GM18868 (cell line): ENCODE measurements around the gene HIGD1A.
"Not testable (repeated sequence)": the region's sequence is repeated elsewhere in the genome, so short reads cannot be mapped to it uniquely, and the experiment has no call there.

Experiments used
- ATAC-seq: cut with Tn5 transposase; IDR thresholded peaks from one replicate; pipeline ENCODE4 v1.9.1; 2021; ENCODE audit warnings: mild to moderate bottlenecking, moderate library complexity; ENCODE audit not compliant: unreplicated experiment

HIGD1A gene

GRCh38 chr3:42829628-42830436, 25.5 kb upstream of the HIGD1A start:
- ATAC-seq = no peak

- ATAC-seq = no peak
These were observed 24.9 kb upstream of the HIGD1A start for GRCh38 chr3:42829083-42829627.

- no peak for ATAC-seq
These were observed 23.4 kb upstream of the HIGD1A start for GRCh38 chr3:42827654-42828053.

GRCh38 chr3:42827023-42827422, 22.7 kb upstream of the HIGD1A start:
- no peak for ATAC-seq

GRCh38 chr3:42826141-42826540, 21.9 kb upstream of the HIGD1A start:
- ATAC-seq = no peak

GRCh38 chr3:42823351-42823750, 19.1 kb upstream of the HIGD1A start:
- ATAC-seq = no peak

GRCh38 chr3:42822828-42823227, 18.5 kb upstream of the HIGD1A start:
- no peak for ATAC-seq

GRCh38 chr3:42820746-42821051, 16.4 kb upstream of the HIGD1A start:
- no peak for ATAC-seq

GRCh38 chr3:42819351-42819965, 15.2 kb upstream of the HIGD1A start:
- ATAC-seq = no peak

- ATAC-seq = no peak
These were observed 11.5 kb upstream of the HIGD1A start for GRCh38 chr3:42815826-42816225.

- no peak for ATAC-seq
These were observed 10.7 kb upstream of the HIGD1A start for GRCh38 chr3:42814914-42815507.

GRCh38 chr3:42814246-42814645, 10.0 kb upstream of the HIGD1A start:
- ATAC-seq = no peak

GRCh38 chr3:42811118-42811883, 7.0 kb upstream of the HIGD1A start:
- ATAC-seq = not testable (repeated sequence)

- ATAC-seq = not testable (repeated sequence)
These were observed 6.4 kb upstream of the HIGD1A start for GRCh38 chr3:42810706-42811105.

GRCh38 chr3:42809202-42809601, 4.9 kb upstream of the HIGD1A start, which contains the start of gene ACKR2:
TSS of gene ACKR2 (plus strand) at chr3:42809445. CDS start at chr3:42864503, 55,058 bp downstream.
- ATAC-seq = no peak

GRCh38 chr3:42807929-42808328, 3.6 kb upstream of the HIGD1A start:
- no peak for ATAC-seq

GRCh38 chr3:42805141-42805821, 991 bp upstream of the HIGD1A start:
- no peak for ATAC-seq

GRCh38 chr3:42804831-42805132, 492 bp upstream of the HIGD1A start:
- ATAC-seq = peak; percentile 24

GRCh38 chr3:42803414-42804105, 730 bp downstream of the HIGD1A start:
- peak; percentile 3 for ATAC-seq

- no peak for ATAC-seq
These were observed 1.3 kb downstream of the HIGD1A start for GRCh38 chr3:42802876-42803413.
